Trophoblast cell (in vitro differentiated cells and primary cell): ENCODE data around the gene HGF.

Source experiments
- DNase-seq, 2 donors: peaks; one replicate each; pipeline ENCODE4 v3.0.0-alpha.2; 2016
- H2AFZ ChIP-seq: 2 replicates; pipeline ENCODE4 v1.6.1; 2013; ENCODE audit warnings: low read length, moderate library complexity, mild to moderate bottlenecking; ENCODE audit not compliant: insufficient read depth, poor library complexity
- H2AK5ac ChIP-seq: 2 replicates; pipeline ENCODE4 v1.6.1; 2013; ENCODE audit warnings: mild to moderate bottlenecking, low read length
- H2BK120ac ChIP-seq: 2 replicates; pipeline ENCODE4 v1.6.1; 2013; ENCODE audit warnings: low read length, mild to moderate bottlenecking, moderate library complexity; ENCODE audit not compliant: insufficient read depth, poor library complexity
- H2BK12ac ChIP-seq: 2 replicates; pipeline ENCODE4 v1.6.1; 2013; ENCODE audit warnings: mild to moderate bottlenecking, low read length, moderate library complexity
- H2BK5ac ChIP-seq: 2 replicates; pipeline ENCODE4 v1.6.1; 2013; ENCODE audit warnings: low read length, low read depth, moderate library complexity, mild to moderate bottlenecking; ENCODE audit not compliant: poor library complexity
- H3K14ac ChIP-seq: 2 replicates; pipeline ENCODE4 v1.6.1; 2013; ENCODE audit warnings: mild to moderate bottlenecking, low read length
- H3K18ac ChIP-seq: 2 replicates; pipeline ENCODE4 v1.6.1; 2013; ENCODE audit warnings: mild to moderate bottlenecking, low read length
- H3K23ac ChIP-seq: 2 replicates; pipeline ENCODE4 v1.6.1; 2013; ENCODE audit warnings: low read length
- H3K27ac ChIP-seq: 2 replicates; pipeline ENCODE4 v1.5.1; 2013; ENCODE audit warnings: low read depth, mild to moderate bottlenecking, inconsistent platforms, low read length, moderate library complexity
- H3K27me3 ChIP-seq: 2 replicates; pipeline ENCODE4 v1.6.1; 2013; ENCODE audit warnings: inconsistent platforms, mild to moderate bottlenecking, low read length, moderate library complexity; ENCODE audit not compliant: insufficient read depth
- H3K36me3 ChIP-seq, 2 experiments: 1 replicate in 1 of 2; 2 replicates in 1 of 2; pipeline ENCODE4 v1.6.1; 2013; ENCODE audit warnings: low read length in 2 of 2, mild to moderate bottlenecking in 2 of 2, moderate library complexity in 1 of 2; ENCODE audit not compliant: insufficient read depth in 2 of 2, control insufficient read depth in 1 of 2
- H3K4ac ChIP-seq: 2 replicates; pipeline ENCODE4 v1.6.1; 2013; ENCODE audit warnings: low read depth, mild to moderate bottlenecking, low read length, moderate library complexity
- H3K4me1 ChIP-seq, 2 experiments: 1 replicate in 1 of 2; 2 replicates in 1 of 2; pipeline ENCODE4 v1.6.1; 2013; ENCODE audit warnings: low read length in 2 of 2, mild to moderate bottlenecking in 2 of 2, moderate library complexity in 1 of 2; ENCODE audit not compliant: insufficient read depth in 2 of 2, control insufficient read depth in 1 of 2
- H3K4me2 ChIP-seq: 2 replicates; pipeline ENCODE4 v1.6.1; 2013; ENCODE audit warnings: inconsistent platforms, mild to moderate bottlenecking, low read length, moderate library complexity
- H3K4me3 ChIP-seq: 2 replicates; pipeline ENCODE4 v1.5.1; 2013; ENCODE audit warnings: mild to moderate bottlenecking, low read depth, low read length, inconsistent platforms
- H3K79me1 ChIP-seq: one replicate; pipeline ENCODE4 v1.6.1; 2013; ENCODE audit warnings: low read length
- H3K79me2 ChIP-seq: 2 replicates; pipeline ENCODE4 v1.6.1; 2013; ENCODE audit warnings: low read length, mild to moderate bottlenecking; ENCODE audit not compliant: control insufficient read depth, insufficient read depth, poor library complexity
- H3K9ac ChIP-seq: 2 replicates; pipeline ENCODE4 v1.6.1; 2013; ENCODE audit warnings: mild to moderate bottlenecking, low read length
- H3K9me3 ChIP-seq: 2 replicates; pipeline ENCODE4 v1.6.1; 2013; ENCODE audit warnings: low read depth, mild to moderate bottlenecking, control low read depth, inconsistent platforms, low read length; ENCODE audit not compliant: insufficient read depth
- H4K12ac ChIP-seq: 2 replicates; pipeline ENCODE4 v1.6.1; 2013; ENCODE audit warnings: low read depth, mild to moderate bottlenecking, low read length, moderate library complexity
- H4K8ac ChIP-seq: 2 replicates; pipeline ENCODE4 v1.6.1; 2013; ENCODE audit warnings: low read depth, mild to moderate bottlenecking, low read length, moderate library complexity
- H4K91ac ChIP-seq: one replicate; pipeline ENCODE4 v1.6.1; 2013; ENCODE audit warnings: low read depth, mild to moderate bottlenecking, low read length, moderate library complexity
- WGBS: extraction: QIAGEN DNeasy Blood & Tissue Kit; methylation state at CpG from one replicate; pipeline ENCODE4 v1.1.7; 2013; ENCODE audit warnings: missing lambda C conversion rate; ENCODE audit not compliant: insufficient read length, insufficient coverage; ENCODE audit errors: extremely low coverage; 5-methylcytosine and 5-hydroxymethylcytosine counted together

Gene HGF

GRCh38 chr7:81693080-81693479, 76.8 kb downstream of the HGF start:
- no peaks in the 10 kb centered on the region for H3K79me1 ChIP-seq
- no peak overlapping the region for H3K4me3 ChIP-seq
- no CpG with 5 or more reads among the region's 2 CpGs for WGBS
- DNase-seq = no peak
- H3K9ac ChIP-seq = no peak overlapping the region
- H3K23ac ChIP-seq = no peak overlapping the region
- H4K8ac ChIP-seq = no peak overlapping the region
- no peak overlapping the region for H2AK5ac ChIP-seq
- H2BK120ac ChIP-seq = no peak overlapping the region
- no peak overlapping the region for H3K4me2 ChIP-seq
- H3K27me3 ChIP-seq = no peaks in the 10 kb centered on the region
- H4K91ac ChIP-seq = no peak overlapping the region
- no peak overlapping the region for H2BK5ac ChIP-seq
- no peaks in the 10 kb centered on the region for H3K4me1 ChIP-seq
- H3K18ac ChIP-seq = no peak overlapping the region
- H3K14ac ChIP-seq = no peak overlapping the region
- H4K12ac ChIP-seq = no peak overlapping the region
- H2AFZ ChIP-seq = no peak overlapping the region
- H3K27ac ChIP-seq = no peak overlapping the region
- H3K9me3 ChIP-seq = no peaks in the 10 kb centered on the region
- no peaks in the 10 kb centered on the region for H3K79me2 ChIP-seq
- H3K36me3 ChIP-seq = no peaks in the 10 kb centered on the region
- H3K4ac ChIP-seq = no peak overlapping the region
- H2BK12ac ChIP-seq = no peak overlapping the region

- H3K36me3 ChIP-seq = no peaks in the 10 kb centered on the region
- H3K4ac ChIP-seq = no peak overlapping the region
- H3K27ac ChIP-seq = no peak overlapping the region
- no peak overlapping the region for H2BK12ac ChIP-seq
- H4K12ac ChIP-seq = no peak overlapping the region
- H3K9me3 ChIP-seq = no peaks in the 10 kb centered on the region
- H4K91ac ChIP-seq = no peak overlapping the region
- no peak overlapping the region for H3K18ac ChIP-seq
- H3K14ac ChIP-seq = no peak overlapping the region
- no peak overlapping the region for H4K8ac ChIP-seq
- H2BK120ac ChIP-seq = no peak overlapping the region
- H3K4me3 ChIP-seq = no peak overlapping the region
- no peaks in the 10 kb centered on the region for H3K79me1 ChIP-seq
- H3K9ac ChIP-seq = no peak overlapping the region
- DNase-seq = no peak
- H3K4me2 ChIP-seq = no peak overlapping the region
- no peak overlapping the region for H2BK5ac ChIP-seq
- H3K23ac ChIP-seq = no peak overlapping the region
- H3K27me3 ChIP-seq = no peaks in the 10 kb centered on the region
- no peak overlapping the region for H2AFZ ChIP-seq
- WGBS = no CpG with 5 or more reads among the region's 3 CpGs
- no peak overlapping the region for H2AK5ac ChIP-seq
- no peaks in the 10 kb centered on the region for H3K79me2 ChIP-seq
- H3K4me1 ChIP-seq = no peaks in the 10 kb centered on the region
Observed at GRCh38 chr7:81692146-81692905, 77.5 kb downstream of the HGF start.

- Histone ChIP-seq H3K18ac (no peak overlapping the region), H3K4ac (no peak overlapping the region), H2AK5ac (no peak overlapping the region), H2BK120ac (no peak overlapping the region), H3K79me1 (no peaks in the 10 kb centered on the region), H4K8ac (no peak overlapping the region), H2AFZ (no peak overlapping the region), H3K9me3 (no peaks in the 10 kb centered on the region), H3K27me3 (no peaks in the 10 kb centered on the region), H4K12ac (no peak overlapping the region), H3K36me3 (no peaks in the 10 kb centered on the region), H3K4me2 (no peak overlapping the region), H2BK5ac (no peak overlapping the region), H3K79me2 (no peaks in the 10 kb centered on the region), H3K9ac (no peak overlapping the region), H3K23ac (no peak overlapping the region), H2BK12ac (no peak overlapping the region), H3K4me1 (no peaks in the 10 kb centered on the region), H3K4me3 (no peak overlapping the region), H3K14ac (no peak overlapping the region), H3K27ac (no peak overlapping the region), H4K91ac (no peak overlapping the region)
- no peak for DNase-seq
- WGBS = no CpG with 5 or more reads among the region's 4 CpGs
Observed at GRCh38 chr7:81691199-81691821, 78.5 kb downstream of the HGF start.

- no peak for DNase-seq
- no peak overlapping the region for H4K91ac ChIP-seq
- H2BK12ac ChIP-seq = no peak overlapping the region
- no peak overlapping the region for H3K4me2 ChIP-seq
- no peak overlapping the region for H2AFZ ChIP-seq
- WGBS = no CpG with 5 or more reads among the region's 3 CpGs
- no peak overlapping the region for H3K4me3 ChIP-seq
- no peak overlapping the region for H2BK120ac ChIP-seq
- H3K23ac ChIP-seq = no peak overlapping the region
- no peak overlapping the region for H2BK5ac ChIP-seq
- H2AK5ac ChIP-seq = no peak overlapping the region
- no peak overlapping the region for H3K27ac ChIP-seq
- no peaks in the 10 kb centered on the region for H3K79me2 ChIP-seq
- H3K4me1 ChIP-seq = no peaks in the 10 kb centered on the region
- H3K9ac ChIP-seq = no peak overlapping the region
- no peak overlapping the region for H3K18ac ChIP-seq
- H3K27me3 ChIP-seq = no peaks in the 10 kb centered on the region
- no peaks in the 10 kb centered on the region for H3K9me3 ChIP-seq
- no peak overlapping the region for H3K4ac ChIP-seq
- no peaks in the 10 kb centered on the region for H3K36me3 ChIP-seq
- no peak overlapping the region for H4K12ac ChIP-seq
- no peak overlapping the region for H4K8ac ChIP-seq
- no peaks in the 10 kb centered on the region for H3K79me1 ChIP-seq
- no peak overlapping the region for H3K14ac ChIP-seq
Observed at GRCh38 chr7:81690688-81691087, 79.2 kb downstream of the HGF start.
